GM19240 (cell line): ENCODE results near the gene NSD1.
"Not testable (repeated sequence)": the region's sequence is repeated elsewhere in the genome, so short reads cannot be mapped to it uniquely, and the experiment has no call there.

Experiments used
- DNase-seq: peaks from one replicate; pipeline ENCODE4 v3.0.0; 2011; ENCODE audit warnings: low spot score; ENCODE audit not compliant: insufficient read length

The NSD1 gene

GRCh38 chr5:177130211-177131018 is 3.2 kb upstream of the NSD1 start:
- DNase-seq, result no peak

- no peak for DNase-seq
Measured at GRCh38 chr5:177131019-177131320, 2.6 kb upstream of the NSD1 start.

GRCh38 chr5:177131352-177132135 is 2.0 kb upstream of the NSD1 start:
- DNase-seq, result no peak

GRCh38 chr5:177132136-177133095 is 1.2 kb upstream of the NSD1 start:
- DNase-seq, result no peak

GRCh38 chr5:177133853-177134696 is 502 bp downstream of the NSD1 start:
- DNase-seq, result no peak

- DNase-seq, result no peak
Measured at GRCh38 chr5:177134697-177135225, 1.2 kb downstream of the NSD1 start.

- no peak for DNase-seq
Measured at GRCh38 chr5:177140312-177140711, 6.7 kb downstream of the NSD1 start.

- no peak for DNase-seq
Measured at GRCh38 chr5:177141496-177141895, 7.9 kb downstream of the NSD1 start.

- no peak for DNase-seq
Measured at GRCh38 chr5:177142098-177142611, 8.6 kb downstream of the NSD1 start.

GRCh38 chr5:177142778-177143177 is 9.2 kb downstream of the NSD1 start:
- DNase-seq, result no peak

GRCh38 chr5:177146891-177147638 is 13.5 kb downstream of the NSD1 start:
- no peak for DNase-seq

- not testable (repeated sequence) for DNase-seq
Measured at GRCh38 chr5:177150061-177150460, 16.5 kb downstream of the NSD1 start.

- DNase-seq, result no peak
Measured at GRCh38 chr5:177154003-177154643, 20.6 kb downstream of the NSD1 start.

- no peak for DNase-seq
Measured at GRCh38 chr5:177162379-177162778, 28.8 kb downstream of the NSD1 start.

- no peak for DNase-seq
Measured at GRCh38 chr5:177163500-177163899, 29.9 kb downstream of the NSD1 start.

GRCh38 chr5:177169271-177169670 is 35.7 kb downstream of the NSD1 start:
- DNase-seq, result no peak

- DNase-seq, result no peak
Measured at GRCh38 chr5:177171961-177172360, 38.4 kb downstream of the NSD1 start.

- no peak for DNase-seq
Measured at GRCh38 chr5:177175336-177175735, 41.8 kb downstream of the NSD1 start.

GRCh38 chr5:177176175-177176711 is 42.7 kb downstream of the NSD1 start:
- DNase-seq, result no peak
